HFFc6 (cell line): ENCODE measurements around the gene PIGR. TPM values are rescaled to one million over a fixed set of nuclear protein-coding genes. Genes with fewer than 3 reads are reported as not detected.

Source experiments
- DNase-seq: peaks from one replicate; pipeline ENCODE4 v3.0.0-alpha.2; 2018
- H3K27ac Mint-ChIP-seq: 2 replicates; pipeline ENCODE4 v1.8.0; 2020; ENCODE audit warnings: mild to moderate bottlenecking, mixed read lengths
- H3K27me3 Mint-ChIP-seq: 2 replicates; pipeline ENCODE4 v1.8.0; 2021; ENCODE audit warnings: mild to moderate bottlenecking, moderate library complexity, mixed read lengths; ENCODE audit not compliant: insufficient read depth
- H3K36me3 Mint-ChIP-seq: 2 replicates; pipeline ENCODE4 v1.8.0; 2021; ENCODE audit warnings: low read depth, mixed read lengths
- H3K4me1 Mint-ChIP-seq: 2 replicates; pipeline ENCODE4 v1.8.0; 2020; ENCODE audit warnings: low read depth, mixed read lengths
- H3K4me3 Mint-ChIP-seq: 2 replicates; pipeline ENCODE4 v1.8.0; 2020; ENCODE audit warnings: mild to moderate bottlenecking, moderate library complexity, mixed read lengths
- H3K9me3 Mint-ChIP-seq: 2 replicates; pipeline ENCODE4 v1.8.0; 2020; ENCODE audit warnings: mild to moderate bottlenecking, mixed read lengths
- CTCF ChIP-seq: fragments of 200-600 bp; sonication (generic); IDR thresholded peaks from 2 replicates; pipeline ENCODE4 v1.5.0; 2021; ENCODE audit warnings: antibody characterized with exemption, mild to moderate bottlenecking
- total RNA-seq, 6 experiments: library from RNA; stranded (reverse); fragmentation: NEBNext Ultra II Directional; extraction: Animal tissue kit (Norgen Biotek cat#: 25700); gene quantifications; 2 replicates in 1 of 6; 3 replicates in 5 of 6; pipeline ENCODE4 v1.2.3, GENCODE V29; 2021

The PIGR gene
- total RNA-seq, 6 experiments from 2014 or later = 0.14 to 0.26 TPM; not detected in 4

GRCh38 chr1:206909161-206909882, 36.9 kb downstream of the PIGR start:
- no peak for DNase-seq
- peaks cover 5% of the 10 kb centered on the region for H3K27me3 Mint-ChIP-seq
- no peak overlapping the region for H3K27ac Mint-ChIP-seq
- peak overlapping the region; percentile 50; the same call in 1 of the 2 replicates for H3K4me3 Mint-ChIP-seq
- peaks cover 36% of the 10 kb centered on the region for H3K4me1 Mint-ChIP-seq
- peaks cover 16% of the 10 kb centered on the region for H3K36me3 Mint-ChIP-seq
- no peaks in the 10 kb centered on the region for H3K9me3 Mint-ChIP-seq
- no peak for TF ChIP-seq CTCF

DNA sequence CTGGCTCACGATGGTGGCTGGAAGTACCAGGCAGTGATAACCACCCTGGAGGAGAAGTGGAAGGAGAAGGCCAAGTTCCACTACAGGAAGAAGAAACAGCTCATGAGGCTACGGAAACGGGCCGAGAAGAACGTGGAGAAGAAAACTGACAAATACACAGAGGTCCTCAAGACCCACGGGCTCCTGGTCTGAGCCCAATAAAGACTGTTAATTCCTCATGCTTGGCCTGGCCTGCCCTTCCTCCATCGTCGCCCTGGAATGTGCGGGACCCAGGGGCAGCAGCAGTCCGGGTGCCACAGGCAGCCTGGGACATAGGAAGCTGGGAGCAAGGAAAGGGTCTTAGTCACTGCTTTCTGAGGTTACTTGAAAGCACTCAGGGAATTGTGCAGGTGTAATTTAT, 38.2 kb downstream of the PIGR start:
- H3K4me1 Mint-ChIP-seq = peaks cover 49% of the 10 kb centered on the region
- H3K27ac Mint-ChIP-seq = no peak overlapping the region
- no peak for DNase-seq
- peaks cover 16% of the 10 kb centered on the region for H3K36me3 Mint-ChIP-seq
- no peaks in the 10 kb centered on the region; the same call in 1 of the 2 replicates for H3K27me3 Mint-ChIP-seq
- H3K9me3 Mint-ChIP-seq = no peaks in the 10 kb centered on the region
- no peak overlapping the region for H3K4me3 Mint-ChIP-seq
- no peak for TF ChIP-seq CTCF

DNA sequence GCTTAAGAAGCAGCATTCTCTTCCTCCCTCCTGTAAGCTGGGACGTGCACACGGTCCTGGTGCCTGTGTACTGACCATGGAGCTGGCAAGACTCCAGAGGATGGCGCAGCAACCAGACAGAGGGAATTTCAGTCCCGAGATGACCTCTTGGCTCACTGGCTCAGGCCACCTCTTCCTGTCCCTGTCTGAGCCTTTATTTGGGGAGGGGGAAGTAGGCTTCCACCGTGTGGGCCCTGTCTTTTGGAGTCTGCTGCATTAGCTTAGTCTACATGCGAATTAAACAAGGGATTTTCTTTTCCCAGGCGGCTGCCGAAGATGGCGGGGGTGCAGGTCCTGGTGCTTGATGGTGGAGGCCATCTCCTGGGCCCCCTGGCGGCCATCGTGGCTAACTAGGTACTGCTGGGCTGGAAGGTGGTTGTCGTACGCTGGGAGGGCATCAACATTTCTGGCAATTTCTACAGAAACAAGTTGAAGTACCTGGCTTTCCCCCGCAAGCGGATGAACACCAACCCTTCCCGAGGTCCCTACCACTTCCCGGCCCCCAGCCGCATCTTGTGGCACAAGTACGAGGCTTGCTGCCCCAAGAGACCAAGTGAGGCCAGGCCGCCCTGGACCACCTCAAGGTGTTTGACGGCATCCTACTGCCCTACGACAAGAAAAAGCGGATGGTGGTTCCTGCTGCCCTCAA, 38.8 kb downstream of the PIGR start:
- H3K27me3 Mint-ChIP-seq = no peaks in the 10 kb centered on the region; the same call in 1 of the 2 replicates
- peaks cover 16% of the 10 kb centered on the region for H3K36me3 Mint-ChIP-seq
- DNase-seq = no peak
- peak; percentile 29; the same call in 1 of the 2 replicates for TF ChIP-seq CTCF
- H3K27ac Mint-ChIP-seq = no peak overlapping the region
- peaks cover 54% of the 10 kb centered on the region for H3K4me1 Mint-ChIP-seq
- H3K9me3 Mint-ChIP-seq = no peaks in the 10 kb centered on the region
- no peak overlapping the region for H3K4me3 Mint-ChIP-seq

DNA sequence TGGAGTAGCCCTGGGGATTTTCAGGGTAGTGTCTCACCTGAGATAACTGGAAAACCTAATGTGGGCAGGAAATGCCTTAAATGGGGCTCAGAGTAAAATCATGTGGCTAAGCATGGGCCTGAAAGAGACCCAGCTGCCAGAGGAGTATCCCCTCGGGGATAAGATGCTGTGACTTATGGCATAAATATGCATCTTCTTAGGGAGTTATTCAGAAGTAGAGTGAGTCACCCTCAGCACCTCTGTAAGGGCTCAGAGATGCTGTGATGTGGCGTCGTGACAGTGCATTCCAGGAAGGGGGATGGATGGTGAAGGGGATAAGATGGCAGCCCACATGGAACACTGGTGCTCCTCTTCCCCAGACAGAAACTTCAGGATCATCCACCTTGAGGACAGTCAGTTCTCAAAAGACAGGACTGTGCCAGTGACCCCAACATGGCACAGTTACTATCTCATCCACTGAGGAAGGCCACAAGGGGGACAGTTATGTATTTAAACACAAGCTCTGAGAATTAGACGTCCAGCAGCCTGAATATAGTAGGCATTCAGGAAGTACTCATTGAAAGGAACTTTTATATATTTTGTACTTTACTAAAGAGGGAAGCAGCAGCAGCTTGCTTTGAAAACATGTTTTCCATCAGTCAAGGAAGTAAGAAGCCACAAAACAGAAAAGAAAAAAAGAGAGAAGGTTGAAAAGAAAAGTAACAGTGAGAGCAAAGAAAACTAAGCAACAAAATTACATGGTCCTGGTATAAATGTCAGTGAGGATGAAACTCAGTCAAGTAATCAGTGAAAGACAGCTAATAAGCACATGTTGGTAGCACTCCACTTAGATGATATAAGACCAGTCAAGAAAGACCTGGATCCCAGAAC, 40.7 kb downstream of the PIGR start:
- H3K27ac Mint-ChIP-seq = peak overlapping the region; percentile 97
- no peaks in the 10 kb centered on the region; the same call in 1 of the 2 replicates for H3K27me3 Mint-ChIP-seq
- peak overlapping the region; percentile 16 for H3K4me3 Mint-ChIP-seq
- peaks cover 50% of the 10 kb centered on the region for H3K4me1 Mint-ChIP-seq
- no peaks in the 10 kb centered on the region for H3K9me3 Mint-ChIP-seq
- peak; percentile 93 for DNase-seq
- peaks cover 16% of the 10 kb centered on the region for H3K36me3 Mint-ChIP-seq
- peak; percentile 49 for TF ChIP-seq CTCF

DNA sequence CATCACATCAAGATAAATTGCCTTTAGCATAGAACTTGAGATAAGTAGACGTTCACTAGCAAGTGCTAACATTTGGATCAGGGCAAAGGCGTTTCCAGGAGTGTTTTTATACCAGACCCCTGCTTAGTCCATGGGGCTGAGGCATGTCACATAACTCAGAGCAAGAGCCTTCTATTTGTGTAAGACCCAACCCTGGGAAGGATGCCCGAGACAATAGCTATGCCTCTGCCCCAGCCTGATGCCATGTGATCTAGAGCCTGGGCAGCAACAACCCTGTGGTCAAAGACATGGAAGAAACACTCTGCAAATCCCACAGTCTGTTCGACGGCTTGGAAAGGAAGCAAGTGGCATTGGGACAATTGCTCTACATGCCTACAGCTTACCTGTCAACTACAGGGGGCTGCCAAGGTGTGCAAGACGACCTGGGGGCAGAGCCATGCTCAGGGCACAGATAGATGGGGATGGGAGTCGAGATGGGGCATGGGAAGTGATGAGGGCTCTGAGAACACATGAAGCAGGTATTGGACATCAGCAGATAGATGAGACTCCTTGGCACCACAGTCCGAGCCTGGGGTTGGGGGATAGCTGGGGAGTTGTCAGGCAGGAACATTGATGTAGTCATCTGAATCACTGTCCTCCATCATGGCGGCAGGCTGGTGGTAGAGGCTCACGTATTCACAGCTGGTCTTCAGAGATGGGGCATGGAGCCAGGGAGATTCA, 41.7 kb downstream of the PIGR start:
- Mint-ChIP-seq H3K27me3 (no peaks in the 10 kb centered on the region; the same call in 1 of the 2 replicates), H3K9me3 (no peaks in the 10 kb centered on the region), H3K36me3 (peaks cover 16% of the 10 kb centered on the region), H3K4me3 (no peak overlapping the region), H3K4me1 (peaks cover 55% of the 10 kb centered on the region), H3K27ac (peak overlapping the region; percentile 97)
- no peak for TF ChIP-seq CTCF
- DNase-seq = no peak
